Stimulated activated CD4-positive, alpha-beta T cell treated with anti-CD3 and anti-CD28 coated beads, TNF-alpha, amount 100 ng/mL, for 1 hour (primary cell): ENCODE data around the gene KDM5C.
"Not testable (repeated sequence)": the region's sequence is repeated elsewhere in the genome, so short reads cannot be mapped to it uniquely, and the experiment has no call there.

Experiments
- DNase-seq, 3 donors: peaks; one replicate each; pipeline ENCODE4 v3.0.0-alpha.2; 2020; ENCODE audit warnings: low read depth in 3 of 3, low spot score in 1 of 3

The KDM5C gene

DNA sequence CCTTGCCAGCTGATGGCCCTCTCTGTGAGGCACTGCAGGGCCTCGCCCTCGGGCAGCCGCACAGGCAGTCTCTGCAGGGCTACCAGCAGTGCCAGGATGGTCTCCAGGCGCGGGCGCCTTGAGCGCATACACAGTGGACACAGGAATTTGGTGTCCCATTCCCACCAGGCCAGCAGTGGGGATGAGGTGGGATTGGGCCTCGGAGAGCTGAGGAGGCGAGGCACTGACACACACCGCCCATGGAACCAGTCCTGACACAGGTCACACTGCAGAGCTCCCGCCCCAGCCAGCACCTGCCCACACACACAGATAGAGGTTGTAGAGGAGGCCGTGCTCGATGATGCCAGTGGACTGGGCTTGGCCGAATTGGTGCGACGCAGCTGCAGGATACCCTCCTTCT, 30.7 kb downstream of the KDM5C start:
- no peak for DNase-seq

DNA sequence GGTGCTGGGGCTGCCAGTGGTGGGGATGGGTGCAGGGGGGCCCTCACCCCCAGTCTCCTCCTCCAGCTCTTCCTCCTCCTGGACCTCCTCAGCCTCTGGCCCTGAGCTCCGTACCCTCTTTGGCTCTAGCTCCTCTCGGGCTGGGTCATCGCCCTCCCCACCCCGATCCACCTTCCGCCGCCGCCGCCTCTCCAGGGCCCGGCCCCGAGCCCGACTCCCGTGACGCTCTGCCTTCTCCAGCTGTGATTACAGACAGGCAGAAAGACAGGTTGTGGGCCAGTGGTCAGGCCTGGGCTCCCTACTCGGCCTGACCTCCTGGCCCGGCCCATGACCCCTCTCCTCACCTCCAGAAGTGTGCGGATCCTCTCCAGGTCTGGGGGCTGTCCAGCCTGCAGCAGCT, 31.9 kb downstream of the KDM5C start:
- no peak for DNase-seq

DNA sequence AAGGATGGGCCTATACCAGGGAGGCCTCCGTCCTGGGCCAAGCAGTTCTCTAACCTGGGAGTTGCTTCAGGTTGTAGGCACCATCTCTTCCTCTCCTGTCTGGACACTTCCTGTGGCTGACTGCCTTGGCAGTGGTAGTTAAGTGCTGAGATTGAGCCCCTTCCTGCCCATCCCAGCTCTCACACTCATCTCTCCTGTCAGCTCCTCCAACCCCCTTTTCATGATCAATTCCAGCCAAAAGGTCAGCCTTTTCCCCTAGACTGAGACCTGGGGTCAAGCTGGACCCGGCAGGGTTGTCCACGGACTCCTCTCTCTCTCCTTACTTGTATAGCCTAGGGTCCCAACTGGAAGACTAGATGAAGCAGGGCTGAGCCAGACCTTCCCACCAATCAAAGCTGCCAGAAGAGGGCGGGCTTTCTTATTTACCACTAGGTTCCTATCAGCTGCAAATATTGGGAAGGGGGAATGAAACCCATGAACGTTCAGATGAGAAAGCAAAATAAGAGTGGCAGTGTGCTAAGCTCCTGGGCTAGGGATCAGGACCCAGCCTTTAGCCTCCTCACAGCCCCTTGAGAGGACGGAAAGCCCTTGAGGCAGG, 34.5 kb downstream of the KDM5C start:
- no peak for DNase-seq

DNA sequence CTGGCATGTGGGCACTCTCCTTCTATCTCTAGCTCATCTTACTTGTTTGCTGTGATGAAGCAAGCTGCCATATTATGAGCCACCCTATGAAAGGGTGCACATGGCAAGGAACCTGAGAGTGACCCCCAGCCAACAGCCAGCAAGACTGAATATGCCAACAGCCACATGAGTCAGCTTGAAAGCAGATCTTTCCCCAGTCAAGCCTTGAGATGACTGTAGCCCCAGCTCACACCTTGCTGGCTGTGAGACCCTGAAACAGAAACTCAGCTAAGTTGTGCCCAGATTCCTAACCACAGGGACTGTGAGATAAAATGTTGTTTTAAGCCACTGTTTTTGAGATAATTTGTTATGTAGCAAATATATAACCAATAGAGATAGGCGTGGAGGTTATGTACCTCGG, 36.2 kb downstream of the KDM5C start:
- DNase-seq, result no peak

DNA sequence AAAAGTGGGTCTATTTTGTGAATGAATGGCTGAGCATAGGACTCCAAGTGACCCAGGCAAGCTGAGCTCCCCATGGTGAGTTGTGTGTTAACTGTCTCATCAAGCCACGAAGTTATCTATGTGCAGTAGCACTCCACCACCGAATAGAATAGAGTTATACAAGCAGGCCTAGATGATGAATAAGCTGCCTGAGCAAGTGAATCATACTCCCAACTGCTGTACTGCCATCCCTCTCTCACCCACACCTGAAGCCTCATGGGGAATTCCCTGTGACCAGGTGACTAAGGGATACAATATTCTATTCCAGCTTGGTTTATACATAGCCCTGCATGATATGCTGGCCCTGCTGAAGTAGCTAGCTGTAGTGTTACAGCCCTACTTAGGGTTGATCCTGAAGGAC, 38.7 kb downstream of the KDM5C start:
- no peak for DNase-seq

DNA sequence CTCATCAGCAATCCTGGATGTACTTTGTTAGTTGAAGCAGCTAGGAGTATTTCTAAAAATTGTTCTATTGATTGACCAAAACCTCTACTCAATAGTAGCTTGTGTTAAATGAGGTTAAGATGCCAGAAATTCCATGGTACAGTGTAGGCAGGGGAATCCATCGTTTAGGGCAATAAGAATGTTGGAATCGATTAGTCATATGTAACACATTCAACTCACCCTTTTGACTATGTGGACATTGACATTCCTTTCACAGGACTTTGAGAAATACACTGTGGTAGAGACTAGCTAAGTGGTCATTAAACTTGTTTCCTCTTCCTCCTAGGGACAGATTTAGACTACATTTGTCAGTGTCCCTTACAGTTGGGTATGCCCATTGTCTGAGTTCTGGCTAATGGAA, 40.2 kb downstream of the KDM5C start:
- no peak for DNase-seq

DNA sequence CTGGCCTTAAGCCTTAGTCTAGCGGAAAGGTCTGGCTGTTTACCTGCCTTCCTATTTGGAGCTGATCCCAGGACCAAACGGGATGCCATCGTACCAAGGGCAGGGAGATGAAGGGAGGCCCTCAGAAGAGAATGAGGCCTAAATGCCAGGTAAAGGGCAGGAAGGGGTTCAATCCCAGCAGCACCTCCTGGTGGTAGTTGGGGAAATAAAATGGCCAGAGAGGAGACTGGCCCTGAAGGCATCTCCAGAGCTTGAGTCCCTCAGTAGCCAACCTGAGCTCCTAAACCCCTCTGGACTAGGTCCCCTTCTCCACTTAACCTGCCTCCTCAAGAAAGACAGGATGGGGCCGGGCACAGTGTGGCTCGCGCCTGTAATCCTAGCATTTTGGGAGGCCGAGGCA, 53.7 kb downstream of the KDM5C start:
- DNase-seq, result no peak

DNA sequence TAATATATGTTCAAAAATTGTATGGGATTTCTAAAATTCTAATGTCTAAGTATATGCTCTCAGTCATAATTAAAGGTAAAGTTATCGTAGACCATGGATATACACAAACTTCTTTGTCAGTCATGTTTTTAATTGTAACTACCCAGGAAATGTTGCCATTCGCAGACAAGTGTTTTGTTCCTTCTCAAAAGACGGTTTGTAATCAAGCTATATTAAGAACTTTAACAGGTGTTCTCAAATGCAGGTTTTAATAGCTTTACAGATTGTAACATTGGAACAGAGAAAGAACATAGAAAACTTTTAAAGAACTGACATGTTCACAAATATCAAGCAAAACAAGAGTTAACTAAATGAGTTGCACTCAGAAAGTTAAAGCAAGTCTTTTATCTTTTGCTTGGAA, 58.9 kb downstream of the KDM5C start:
- DNase-seq, result no peak

DNA sequence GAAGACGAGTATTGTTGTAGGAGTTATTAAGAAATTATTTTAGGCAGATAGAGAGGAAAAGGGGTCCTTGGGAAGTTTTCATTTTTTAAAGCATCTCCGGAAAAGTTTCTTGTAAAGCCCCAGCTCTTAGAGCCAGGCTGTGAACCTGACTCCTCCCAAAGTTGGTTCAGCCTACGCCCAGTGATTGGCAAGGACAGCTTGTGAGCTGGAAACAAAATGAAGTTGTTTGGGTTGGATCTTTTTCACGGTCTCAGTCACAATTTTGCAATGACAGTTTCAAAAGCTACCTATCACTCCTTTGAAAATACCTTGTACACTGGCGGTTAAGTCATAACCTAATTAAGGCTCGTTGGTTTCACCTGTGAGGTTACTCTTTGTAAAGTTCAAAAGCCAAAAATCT, 60.4 kb downstream of the KDM5C start:
- DNase-seq, result not testable (repeated sequence)

DNA sequence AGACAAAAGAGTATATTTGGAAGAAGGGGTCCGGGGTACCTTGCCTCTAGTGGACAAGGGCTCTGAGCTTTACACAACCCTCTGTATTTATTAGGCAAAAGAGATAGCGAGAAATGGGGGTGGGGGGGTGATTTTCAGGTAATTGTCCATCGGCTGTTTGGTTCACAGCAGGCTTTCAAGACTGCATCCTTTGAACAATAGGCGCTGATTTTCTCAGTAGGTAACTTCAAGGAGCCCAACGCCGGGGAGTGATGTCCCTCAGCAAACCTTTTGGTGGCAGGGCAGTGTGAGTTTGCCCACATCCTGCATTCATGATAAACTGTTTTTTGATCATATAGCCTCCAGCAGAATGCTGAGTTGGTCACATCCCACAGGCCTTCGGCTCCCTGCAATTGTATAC, 61.6 kb downstream of the KDM5C start:
- no peak for DNase-seq

DNA sequence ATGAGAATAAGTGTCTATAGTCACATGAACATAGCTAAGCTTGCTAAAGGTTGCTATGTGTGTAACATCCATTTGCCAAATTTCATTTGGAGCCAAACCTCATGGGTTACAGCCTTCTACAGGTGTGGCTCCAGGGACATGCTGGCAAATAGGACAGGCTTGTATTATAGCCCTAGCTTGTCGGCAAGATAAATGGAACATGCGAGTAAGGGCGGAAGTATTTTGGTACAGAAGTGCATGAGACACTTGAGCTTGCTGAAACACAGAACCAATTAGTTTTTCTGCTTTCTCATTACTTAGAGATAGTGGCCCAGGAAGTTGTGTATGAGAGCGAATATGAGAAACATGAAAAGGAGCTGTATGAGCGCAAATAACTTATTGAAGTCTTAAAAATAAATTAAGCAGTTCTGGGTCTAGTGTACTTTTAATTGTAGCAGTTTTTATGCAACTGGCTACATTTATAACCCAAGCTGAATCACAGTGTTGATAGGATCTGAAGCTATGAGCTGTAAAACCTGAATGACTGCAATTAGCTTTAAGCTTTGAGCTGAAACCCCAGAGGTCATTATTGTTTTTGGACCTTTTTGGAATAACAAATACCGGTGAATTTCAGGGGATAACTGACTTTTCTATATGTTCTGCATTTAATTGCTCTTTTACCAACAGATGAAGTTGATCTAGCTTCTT, 64.6 kb downstream of the KDM5C start:
- DNase-seq, result no peak

DNA sequence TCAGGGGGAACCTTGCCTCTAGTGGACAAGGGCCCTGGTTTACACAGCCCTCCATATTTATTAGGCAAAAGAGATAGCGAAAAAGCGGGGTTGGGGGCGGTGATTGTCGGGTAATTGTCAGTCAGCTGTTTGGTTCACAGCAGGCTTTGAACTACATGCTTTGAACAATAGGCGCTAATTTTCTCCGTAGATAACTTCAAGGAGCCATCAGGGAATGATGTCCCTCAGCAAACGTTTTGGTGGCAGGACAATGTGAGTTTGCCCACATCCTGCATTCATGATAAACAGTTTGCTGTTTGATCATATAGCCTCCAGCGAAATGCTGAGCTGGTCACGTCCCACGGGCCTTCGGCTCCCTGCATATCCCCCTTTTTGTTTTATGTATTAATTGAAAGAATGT, 65.8 kb downstream of the KDM5C start:
- no peak for DNase-seq

DNA sequence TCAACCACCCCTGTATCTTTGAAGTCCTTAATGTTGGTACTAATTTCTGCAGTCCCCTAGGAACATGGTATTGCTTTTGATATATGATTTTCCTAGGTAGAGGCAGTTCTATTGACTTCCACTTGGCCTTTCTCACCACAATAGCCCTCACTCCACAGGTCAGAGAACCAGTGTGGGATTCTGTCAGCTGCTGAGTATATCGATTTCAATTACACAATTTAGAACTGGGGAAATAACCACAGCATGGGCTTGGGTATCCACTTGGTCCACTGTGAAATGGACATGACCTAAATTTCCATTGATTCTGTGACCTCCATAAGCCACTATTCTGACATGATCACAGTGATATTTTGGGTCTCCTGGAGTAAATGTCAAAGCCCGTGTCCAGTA, 68.8 kb downstream of the KDM5C start:
- DNase-seq, result no peak

DNA sequence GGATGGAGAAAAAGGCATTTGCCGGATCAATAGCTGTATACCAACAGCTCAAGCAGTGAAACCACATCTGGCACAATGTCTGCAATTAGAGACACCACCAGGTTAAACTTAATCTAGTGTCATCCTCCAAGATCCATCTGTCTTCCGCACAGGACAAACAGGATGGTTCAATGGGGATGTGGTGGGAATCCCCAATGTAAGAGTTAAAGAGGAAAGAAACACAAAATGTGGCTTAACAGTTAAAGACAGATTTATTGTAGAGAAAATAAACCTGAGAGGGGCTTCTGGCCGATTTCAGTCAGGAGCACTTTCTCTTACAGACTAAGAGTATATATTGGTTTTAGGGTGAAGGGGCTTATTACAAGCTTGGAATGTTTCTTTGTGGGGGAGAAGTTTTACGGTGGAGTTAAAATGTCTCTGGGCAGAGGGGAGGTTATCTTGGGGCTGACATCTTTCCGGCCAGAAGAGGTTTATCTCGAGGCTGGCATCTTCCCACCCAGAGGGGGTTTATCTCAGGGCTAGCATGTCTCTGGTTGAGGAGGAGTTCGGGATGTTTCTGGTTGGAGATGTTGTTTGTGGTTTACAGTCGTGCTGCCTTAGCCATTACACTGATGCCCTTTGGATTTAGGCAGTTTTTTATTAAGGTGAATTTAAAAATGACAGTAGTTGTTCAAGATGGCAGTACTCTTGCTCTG, 69.3 kb downstream of the KDM5C start:
- no peak for DNase-seq

DNA sequence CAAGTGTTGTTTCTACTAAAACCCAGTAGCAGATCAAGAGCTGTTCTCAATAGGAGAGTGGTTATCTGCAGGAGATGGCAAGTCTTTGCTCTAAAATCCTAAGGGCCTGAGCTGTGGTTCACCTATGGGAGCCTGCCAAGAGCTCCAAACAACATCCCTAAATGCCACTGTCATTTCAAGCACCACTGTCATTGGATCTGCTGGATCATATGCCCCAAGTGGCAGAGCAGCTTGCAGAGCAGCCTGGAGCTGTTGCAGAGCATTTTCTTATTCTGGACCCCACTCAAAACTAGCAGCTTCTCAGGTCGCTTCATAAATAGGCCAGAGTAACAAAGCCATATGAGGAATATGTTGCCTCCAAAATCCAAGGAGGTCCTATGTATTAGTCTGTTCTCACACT, 71.4 kb downstream of the KDM5C start:
- DNase-seq, result no peak
